ENCODE results near the gene C13orf46. TPM values are rescaled to one million over a fixed set of nuclear protein-coding genes. Genes with fewer than 3 reads are reported as not detected.
A peak's percentile ranks its signal among the peaks of the same experiment; 100 is the strongest.

Gene C13orf46
- polyA plus RNA-seq, 3 donors from 2014 or later = 0.07 to 1.1 TPM; not detected in 1

DNA sequence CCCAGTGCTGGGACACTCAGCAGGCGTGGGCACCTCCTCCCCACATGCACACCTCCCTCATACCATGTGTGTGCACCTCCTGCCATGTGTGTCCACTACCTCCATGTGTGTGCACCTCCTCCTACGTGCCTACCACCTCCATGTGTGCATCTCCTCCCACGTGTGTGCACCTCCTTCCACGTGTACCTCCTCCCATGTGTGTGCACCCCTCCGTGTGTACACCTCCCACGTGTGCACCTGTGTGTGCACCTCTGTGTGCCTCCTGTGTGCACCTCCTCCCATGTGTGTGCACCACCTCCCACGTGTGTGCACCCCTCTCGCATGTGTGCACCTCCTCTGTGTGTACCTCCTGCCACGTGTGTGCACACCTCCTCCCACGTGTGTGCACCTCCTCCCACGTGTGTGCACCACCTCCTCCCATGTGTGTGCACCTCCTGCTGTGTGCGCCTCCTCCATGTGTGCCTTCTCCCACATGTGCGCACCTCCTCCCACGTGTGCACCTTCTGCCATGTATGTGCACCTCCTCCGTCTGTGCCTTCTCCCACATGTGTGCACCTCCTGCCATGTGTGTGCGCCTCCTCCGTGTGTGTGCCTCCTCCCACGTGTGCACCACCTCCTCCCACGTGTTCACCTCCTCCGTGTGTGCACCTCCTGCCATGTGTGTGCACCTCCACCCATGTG is 6.1 kb upstream of the C13orf46 start:
- no peak for DNase-seq
- Mint-ChIP-seq H3K4me3 (peak overlapping the region in 3 of 5 donors; percentile 21 to 56 (median 40)), H3K36me3 (peaks cover 11 to 42% (median 19%) of the 10 kb centered on the region in 3 donors), H3K27me3 (ENCODE audit: low read depth in 3 of 3) (peaks cover 45 to 60% (median 46%) of the 10 kb centered on the region in 3 donors), H3K4me1 (peaks cover 7 to 9% of the 10 kb centered on the region in 2 donors), H3K27ac (peak overlapping the region in 5 of 6 donors; percentile 48 to 90 (median 73)), H3K9me3 (peaks cover 0 to 6% (median 0%) of the 10 kb centered on the region in 6 donors)

DNA sequence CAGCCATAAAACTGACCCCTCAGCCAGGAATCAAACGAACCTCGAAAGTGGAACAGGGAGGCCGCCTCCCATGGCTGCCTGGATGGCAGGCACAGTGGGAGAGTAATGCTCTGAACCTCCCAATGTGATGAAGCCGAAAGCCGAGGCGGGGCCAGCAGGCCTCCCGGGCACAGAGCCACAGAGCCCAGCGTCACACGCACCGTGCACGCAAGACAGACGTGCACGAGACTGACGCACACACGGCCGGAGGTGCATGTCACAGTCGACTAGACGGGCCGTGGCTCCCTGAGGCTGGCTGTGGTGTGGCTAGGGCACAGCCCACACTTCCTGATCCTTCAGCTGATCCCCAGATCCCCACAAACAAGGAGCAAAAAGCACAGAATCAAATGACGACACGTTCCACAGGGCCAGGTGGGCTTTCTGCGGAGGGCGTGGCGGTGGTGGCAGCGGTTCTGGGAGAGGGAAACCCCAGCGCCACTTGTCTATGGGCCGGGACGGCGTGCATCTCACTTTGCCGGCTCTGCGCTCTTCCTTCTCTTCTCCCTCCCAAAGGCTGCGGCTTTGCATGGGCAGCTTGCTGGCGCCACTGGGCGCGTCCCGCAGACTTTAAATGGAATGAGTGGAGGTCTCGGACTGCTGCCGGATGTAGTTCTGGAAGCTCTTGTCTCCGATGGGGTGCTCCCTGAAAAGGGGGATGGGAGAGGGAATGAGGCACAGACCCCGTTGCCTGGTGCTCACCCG is 5.0 kb upstream of the C13orf46 start:
- Mint-ChIP-seq H3K4me1 (peaks cover 7 to 9% of the 10 kb centered on the region in 2 donors), H3K9me3 (peaks cover 0 to 6% (median 0%) of the 10 kb centered on the region in 6 donors), H3K36me3 (peaks cover 11 to 42% (median 19%) of the 10 kb centered on the region in 3 donors), H3K27me3 (ENCODE audit: low read depth in 3 of 3) (peaks cover 45 to 59% (median 50%) of the 10 kb centered on the region in 3 donors), H3K27ac (peak overlapping the region in 3 of 6 donors; percentile 48 to 77 (median 73)), H3K4me3 (peak overlapping the region in 1 of 5 donors; percentile 12)
- no peak for DNase-seq

DNA sequence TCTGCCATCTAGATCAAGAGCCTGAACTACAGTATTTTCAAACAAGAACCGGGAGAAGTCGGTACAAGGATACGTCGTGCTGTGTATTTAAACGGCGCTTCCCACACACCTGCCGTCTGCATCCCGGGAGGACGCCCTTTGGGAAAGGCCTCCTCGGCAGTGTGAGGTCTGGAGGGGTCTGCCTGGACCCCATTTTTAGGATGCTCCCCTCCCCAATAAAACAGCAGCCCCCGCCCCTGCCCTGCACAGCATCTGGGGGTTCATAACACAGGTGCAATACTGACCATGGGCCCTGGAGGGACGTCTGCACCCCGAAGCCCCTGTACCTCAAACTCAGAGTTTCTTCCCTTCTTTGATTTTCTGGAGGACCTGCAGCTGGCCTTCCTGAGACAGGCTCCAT is 4.1 kb upstream of the C13orf46 start:
- no peak overlapping the region for H3K4me3 Mint-ChIP-seq
- H3K4me1 Mint-ChIP-seq = peaks cover 7 to 9% of the 10 kb centered on the region in 2 donors
- DNase-seq = no peak
- H3K27ac Mint-ChIP-seq = peak overlapping the region in 3 of 6 donors; percentile 17 to 68 (median 61)
- H3K27me3 Mint-ChIP-seq (ENCODE audit: low read depth in 3 of 3) = peaks cover 48 to 66% (median 58%) of the 10 kb centered on the region in 3 donors
- peaks cover 0 to 9% (median 0%) of the 10 kb centered on the region in 6 donors for H3K9me3 Mint-ChIP-seq
- H3K36me3 Mint-ChIP-seq = peaks cover 11 to 46% (median 19%) of the 10 kb centered on the region in 3 donors

DNA sequence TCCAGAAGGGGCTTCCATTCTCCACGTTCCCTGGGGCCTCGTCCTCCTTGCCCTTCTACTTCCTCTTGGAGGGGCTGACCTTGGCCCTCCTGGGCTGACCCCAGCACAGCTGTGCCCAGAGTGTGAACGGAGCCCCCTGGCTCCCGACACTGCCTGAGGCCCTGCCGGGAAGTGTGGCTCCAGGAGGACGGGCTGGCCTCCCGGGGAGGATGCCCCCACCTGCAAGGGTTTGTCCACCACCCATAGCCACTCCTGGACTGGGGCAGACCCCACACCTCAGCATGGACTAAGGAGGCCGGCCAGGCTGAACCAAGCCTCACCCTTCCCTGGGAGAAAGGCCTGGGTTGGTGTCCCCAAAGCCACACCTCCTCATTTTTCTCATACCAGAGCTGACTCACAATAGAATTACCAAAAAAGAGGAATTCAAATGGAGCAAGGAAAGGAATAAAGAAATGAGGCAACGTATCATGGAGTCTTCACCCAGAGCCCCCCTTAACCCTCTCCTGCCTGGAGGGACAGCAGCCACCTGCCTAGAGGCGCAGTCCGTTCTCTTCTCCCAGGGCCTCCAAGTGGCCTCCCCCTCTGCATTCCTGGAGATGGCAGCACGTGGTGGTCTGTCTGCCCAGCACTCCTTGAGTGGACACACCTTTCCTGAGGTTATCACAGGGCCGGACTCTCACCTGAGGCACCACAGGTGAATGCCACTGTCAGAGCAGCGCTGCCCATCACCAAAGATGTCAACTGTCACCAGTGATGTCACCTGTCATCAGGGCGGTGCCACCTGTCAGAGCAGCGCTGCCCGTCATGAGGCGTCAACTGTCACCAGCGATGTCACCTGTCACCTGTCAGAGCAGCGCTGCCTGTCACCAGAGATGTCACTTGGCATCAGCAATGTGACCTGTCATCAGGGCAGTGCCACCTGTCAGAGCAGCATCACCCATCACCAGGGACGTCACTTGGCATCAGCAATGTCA is 3.1 kb upstream of the C13orf46 start:
- H3K4me1 Mint-ChIP-seq = peaks cover 7 to 9% of the 10 kb centered on the region in 2 donors
- H3K27me3 Mint-ChIP-seq (ENCODE audit: low read depth in 3 of 3) = peaks cover 52 to 63% (median 61%) of the 10 kb centered on the region in 3 donors
- DNase-seq = no peak
- peaks cover 11 to 44% (median 19%) of the 10 kb centered on the region in 3 donors for H3K36me3 Mint-ChIP-seq
- peaks cover 0 to 9% (median 0%) of the 10 kb centered on the region in 6 donors for H3K9me3 Mint-ChIP-seq
- peak overlapping the region in 3 of 6 donors; percentile 49 to 68 (median 59) for H3K27ac Mint-ChIP-seq
- H3K4me3 Mint-ChIP-seq = no peak overlapping the region

DNA sequence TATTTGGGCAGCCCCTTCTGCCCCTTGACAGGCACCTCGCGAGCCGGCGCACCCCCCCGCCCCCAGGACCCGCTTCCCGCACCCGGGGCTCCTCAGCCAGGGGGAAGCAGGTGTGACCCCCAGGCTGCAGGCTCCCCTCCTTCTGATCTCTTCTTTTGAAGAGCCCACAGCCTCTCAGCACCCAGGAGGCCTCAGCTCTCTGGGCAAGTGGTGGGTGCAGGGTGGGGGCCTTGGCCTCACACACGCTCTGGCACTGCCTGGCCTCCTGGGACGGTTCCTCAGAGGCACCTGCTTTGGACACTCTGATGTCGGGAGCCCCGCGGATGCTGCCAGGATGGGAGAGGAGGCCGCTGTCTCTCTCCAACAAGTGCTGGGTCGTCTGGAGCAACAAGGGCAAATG is 1.5 kb upstream of the C13orf46 start:
- Mint-ChIP-seq H3K4me3 (no peak overlapping the region), H3K4me1 (peaks cover 7% of the 10 kb centered on the region in 2 donors), H3K27ac (peak overlapping the region in 3 of 6 donors; percentile 28 to 67 (median 51)), H3K36me3 (peaks cover 4 to 36% (median 16%) of the 10 kb centered on the region in 3 donors), H3K27me3 (ENCODE audit: low read depth in 3 of 3) (peaks cover 43 to 68% (median 57%) of the 10 kb centered on the region in 3 donors), H3K9me3 (peaks cover 0 to 6% (median 0%) of the 10 kb centered on the region in 6 donors)
- DNase-seq = no peak

DNA sequence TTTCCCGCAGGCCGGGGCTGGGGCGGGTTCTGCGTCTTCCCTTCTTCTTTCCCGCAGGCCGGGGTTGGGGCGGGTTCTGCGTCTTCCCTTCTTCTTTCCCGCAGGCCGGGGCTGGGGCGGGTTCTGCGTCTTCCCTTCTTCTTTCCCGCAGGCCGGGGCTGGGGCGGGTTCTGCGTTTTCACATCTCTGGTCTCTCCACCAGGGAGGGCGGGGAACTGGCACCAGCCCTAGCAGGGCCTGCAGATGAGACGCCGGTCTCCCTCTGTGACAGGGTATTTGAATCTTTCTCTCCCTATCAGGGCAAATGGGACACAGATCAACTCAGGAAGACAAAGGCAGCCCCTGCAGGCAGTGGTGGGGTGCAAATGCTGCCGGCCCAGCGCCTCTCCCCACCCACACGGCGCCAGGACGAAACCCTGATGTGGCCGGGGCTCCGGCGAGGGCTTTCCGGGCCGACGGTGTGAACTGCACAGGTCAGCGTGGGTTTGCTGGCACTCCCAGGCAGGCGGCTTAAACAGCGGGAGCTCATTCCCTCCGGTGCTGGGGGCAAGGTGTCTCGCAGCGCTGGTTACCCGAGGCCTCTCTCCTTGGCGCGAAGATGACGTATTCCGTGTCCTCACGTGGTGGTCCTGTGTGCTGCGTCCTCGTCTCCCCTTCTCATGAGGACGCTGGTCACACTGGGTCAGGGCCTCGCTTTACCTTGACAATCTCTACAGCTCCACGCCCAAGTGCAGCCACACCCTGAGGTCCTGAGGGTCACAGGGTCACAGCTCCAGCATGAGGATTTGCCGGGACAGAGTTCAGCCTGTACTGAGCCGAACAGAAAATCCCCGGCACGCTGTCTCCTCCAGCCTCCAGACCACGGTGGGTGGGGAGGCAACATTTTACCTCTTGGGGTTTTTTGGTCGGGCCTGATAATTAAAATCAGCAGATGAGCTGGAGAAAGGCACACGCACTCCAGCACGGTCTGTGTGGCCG is 717 bp upstream of the C13orf46 start:
- no peak for DNase-seq
- H3K36me3 Mint-ChIP-seq = peaks cover 0 to 28% (median 9%) of the 10 kb centered on the region in 3 donors
- H3K4me1 Mint-ChIP-seq = peaks cover 2 to 7% of the 10 kb centered on the region in 2 donors
- H3K4me3 Mint-ChIP-seq = no peak overlapping the region
- H3K27me3 Mint-ChIP-seq (ENCODE audit: low read depth in 3 of 3) = peaks cover 42 to 64% (median 51%) of the 10 kb centered on the region in 3 donors
- peak overlapping the region in 1 of 6 donors; percentile 24 for H3K27ac Mint-ChIP-seq
- H3K9me3 Mint-ChIP-seq = peaks cover 0 to 4% (median 0%) of the 10 kb centered on the region in 6 donors

DNA sequence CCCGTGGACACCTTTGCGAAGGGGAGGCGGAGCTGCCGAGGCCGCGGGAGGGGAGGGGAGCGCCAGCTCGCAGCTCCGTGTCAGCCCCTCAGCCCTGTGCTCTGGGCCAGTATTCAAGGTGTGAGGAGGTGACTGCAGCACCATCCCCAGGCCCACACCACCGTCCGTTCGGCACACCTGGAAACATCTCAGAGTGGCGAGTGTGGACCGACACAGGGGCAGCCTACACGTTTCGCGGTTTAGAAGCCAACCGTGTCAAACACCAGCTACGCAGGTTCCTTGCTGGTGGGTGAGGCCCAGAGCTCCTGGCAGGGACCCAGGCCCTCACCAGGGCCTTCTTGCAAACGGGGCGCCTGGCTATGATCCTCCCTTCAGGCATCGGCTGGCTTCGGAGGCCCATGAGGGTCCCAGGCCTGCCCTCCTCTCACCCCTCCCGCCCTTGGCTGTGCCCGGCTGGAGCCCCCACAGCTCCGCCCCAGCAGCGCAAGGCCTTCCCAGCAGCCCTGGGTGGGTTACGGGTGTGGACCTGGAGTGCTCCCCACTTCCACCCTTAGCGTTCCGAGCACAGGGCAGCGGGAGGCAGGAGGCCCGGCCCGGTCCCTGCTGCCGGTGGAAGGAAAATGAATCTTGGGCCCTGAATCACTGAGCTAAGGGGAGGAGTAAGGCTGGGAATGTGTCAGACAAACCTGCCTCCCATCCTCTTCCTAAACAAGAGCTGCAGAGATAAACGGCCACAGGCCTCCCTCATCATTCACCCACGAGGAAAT is 1.2 kb downstream of the C13orf46 start:
- Mint-ChIP-seq H3K4me3 (peak overlapping the region in 1 of 5 donors; percentile 9), H3K9me3 (peaks cover 0 to 2% (median 0%) of the 10 kb centered on the region in 6 donors), H3K27ac (peak overlapping the region in 2 of 6 donors; percentile 13 to 71), H3K4me1 (peaks cover 2% of the 10 kb centered on the region in 2 donors), H3K27me3 (ENCODE audit: low read depth in 3 of 3) (peaks cover 23 to 59% (median 39%) of the 10 kb centered on the region in 3 donors), H3K36me3 (peaks cover 0 to 19% (median under 1%) of the 10 kb centered on the region in 3 donors)
- no peak for DNase-seq

DNA sequence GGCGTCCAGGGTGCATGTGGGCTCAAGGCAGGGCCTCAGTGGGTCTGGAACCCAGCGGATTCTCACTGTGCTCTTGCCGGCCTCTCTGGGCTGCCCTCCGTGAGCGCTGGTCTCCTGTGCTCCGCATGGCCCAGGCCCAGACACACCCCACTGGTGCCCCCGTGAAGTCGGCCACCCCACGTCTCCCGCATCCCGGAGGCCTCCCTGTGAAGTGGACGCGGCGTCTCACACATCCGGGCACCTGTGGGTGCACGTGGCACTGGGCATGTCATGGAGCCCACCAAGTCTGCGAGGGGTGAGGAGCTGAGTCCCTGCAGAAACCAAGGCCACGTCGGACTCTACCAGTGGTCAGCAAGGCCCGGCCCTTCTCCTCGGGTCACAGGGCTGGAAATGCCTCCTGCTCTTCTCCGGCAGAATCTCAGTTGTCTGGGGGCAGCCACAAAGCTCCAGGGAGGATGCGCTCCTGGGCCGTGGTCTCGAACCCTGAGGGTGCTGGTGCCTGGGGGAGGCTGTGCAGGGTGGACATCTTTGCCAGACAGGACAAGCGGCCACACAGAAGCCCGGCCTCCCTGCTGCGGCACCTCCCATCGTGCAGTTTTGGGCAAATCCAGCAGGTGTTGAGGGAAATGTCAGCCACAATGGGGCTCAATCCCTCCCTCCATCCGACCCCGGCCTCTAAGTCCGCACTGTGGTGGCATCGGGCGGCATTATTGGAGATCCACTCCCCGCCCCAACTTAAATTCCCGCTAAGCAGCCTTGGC is 2.2 kb downstream of the C13orf46 start:
- peak overlapping the region in 2 of 6 donors; percentile 13 to 71 for H3K27ac Mint-ChIP-seq
- H3K9me3 Mint-ChIP-seq = peaks cover 0 to 2% (median 0%) of the 10 kb centered on the region in 6 donors
- H3K4me3 Mint-ChIP-seq = no peak overlapping the region
- peaks cover 0 to 17% (median 0%) of the 10 kb centered on the region in 3 donors for H3K36me3 Mint-ChIP-seq
- DNase-seq = no peak
- H3K4me1 Mint-ChIP-seq = no peaks in the 10 kb centered on the region
- H3K27me3 Mint-ChIP-seq (ENCODE audit: low read depth in 3 of 3) = peaks cover 23 to 57% (median 30%) of the 10 kb centered on the region in 3 donors

DNA sequence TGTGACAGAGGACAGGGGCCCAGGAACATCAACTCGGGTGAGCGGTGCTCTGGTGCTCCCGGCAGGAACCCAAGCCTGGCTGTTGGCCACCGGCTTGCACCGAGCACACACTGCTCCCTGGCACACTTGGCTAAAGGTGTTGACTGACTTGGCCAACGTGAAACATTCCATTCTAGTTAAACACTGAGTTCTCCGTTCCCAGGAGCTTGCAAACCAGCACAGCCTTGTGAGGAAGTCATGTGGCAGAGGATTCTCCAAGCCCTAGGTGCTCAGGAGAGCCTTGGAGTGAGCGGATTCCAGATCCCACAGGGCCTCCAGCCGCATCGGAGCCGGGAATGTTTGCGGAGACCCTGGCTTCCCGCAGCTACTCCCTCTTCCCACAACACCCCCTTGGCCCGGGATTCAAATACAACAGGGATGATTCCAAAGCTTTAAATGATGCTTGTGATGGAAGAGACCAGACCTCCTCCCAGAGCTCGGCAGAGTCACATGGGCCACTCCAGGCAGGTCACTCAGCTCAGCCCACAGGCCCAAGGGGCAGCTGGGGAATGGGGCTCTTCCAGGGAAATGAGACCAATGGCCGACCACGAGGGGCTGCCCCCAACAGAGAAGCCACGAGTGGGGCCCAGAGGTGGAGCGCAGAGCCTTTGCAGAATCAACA is 2.9 kb downstream of the C13orf46 start:
- Mint-ChIP-seq H3K36me3 (peaks cover 0 to 17% (median 0%) of the 10 kb centered on the region in 3 donors), H3K9me3 (peaks cover 0 to 2% (median 0%) of the 10 kb centered on the region in 6 donors), H3K27ac (peak overlapping the region in 3 of 6 donors; percentile 10 to 55 (median 25)), H3K27me3 (ENCODE audit: low read depth in 3 of 3) (peaks cover 23 to 56% (median 30%) of the 10 kb centered on the region in 3 donors), H3K4me3 (no peak overlapping the region), H3K4me1 (no peaks in the 10 kb centered on the region)
- no peak for DNase-seq

DNA sequence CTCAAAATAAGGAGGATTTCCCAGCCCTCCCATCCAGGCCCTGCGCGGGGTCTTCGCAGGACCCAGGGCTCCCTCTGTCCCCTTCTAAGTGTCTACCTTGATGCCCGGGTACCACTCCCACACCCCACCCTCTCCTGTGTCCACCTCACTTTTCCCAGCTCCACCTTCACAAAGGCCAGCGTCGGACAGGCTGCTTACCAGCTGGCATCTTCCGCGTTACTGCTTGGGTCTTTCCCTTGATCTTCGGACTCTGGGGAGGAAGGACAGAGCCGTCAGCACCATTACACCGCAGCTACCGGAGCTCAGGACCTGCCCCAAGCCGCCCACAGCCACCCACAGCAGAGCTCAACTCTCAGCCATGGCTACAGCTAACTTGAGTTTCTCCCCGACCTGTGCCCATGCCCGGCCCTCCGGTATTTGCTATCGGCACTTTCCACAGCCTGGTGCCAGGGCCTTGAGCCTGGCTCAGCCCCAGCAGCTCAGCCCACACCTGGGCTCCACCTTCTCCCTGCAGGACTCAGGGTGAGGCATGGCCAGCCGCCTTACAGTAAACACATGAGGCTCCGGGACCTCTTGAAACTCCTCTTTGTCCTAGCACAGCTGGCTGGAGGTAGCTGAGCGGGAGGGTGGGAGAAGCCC is 3.8 kb downstream of the C13orf46 start:
- Mint-ChIP-seq H3K36me3 (peaks cover 0 to 12% (median 0%) of the 10 kb centered on the region in 3 donors), H3K9me3 (peaks cover 0 to 2% (median 0%) of the 10 kb centered on the region in 6 donors), H3K4me1 (no peaks in the 10 kb centered on the region), H3K27ac (peak overlapping the region in 3 of 6 donors; percentile 14 to 61 (median 47)), H3K4me3 (no peak overlapping the region), H3K27me3 (ENCODE audit: low read depth in 3 of 3) (peaks cover 16 to 49% (median 24%) of the 10 kb centered on the region in 3 donors)
- DNase-seq = no peak

All from immature natural killer cell (primary cell).